IMR-90 (cell line): ENCODE measurements around the gene TMEM132A. TPM values are rescaled to one million over a fixed set of nuclear protein-coding genes. Genes with fewer than 3 reads are reported as not detected.

Source experiments
- ATAC-seq: fragments of 200-7000 bp; cut with Tn5 transposase; 2 replicates; pipeline ENCODE4 v1.9.1; 2020; ENCODE audit warnings: low read depth, mild to moderate bottlenecking, moderate library complexity
- BruUV-seq: library from RNA; stranded (reverse); fragments of 400-500 nt; replicated peaks from 2 replicates; lab custom pipeline; 2021; lab: Mats Ljungman, UMichigan
- CTCF ChIA-PET: fragments of 300-600 bp; formaldehyde crosslinking; extraction: SDS; loops from one replicate; lab custom pipeline; 2021; ENCODE audit warnings: antibody characterized with exemption; lab: Yijun Ruan, JAX
- POLR2A ChIA-PET: fragments of 300-600 bp; sonication (Branson Sonifier 250); formaldehyde crosslinking; loops from one replicate; lab custom pipeline; 2022; ENCODE audit warnings: antibody characterized with exemption; ENCODE audit not compliant: unreplicated experiment; lab: Charles Lee
- DNase-seq: peaks from one replicate; pipeline ENCODE4 v3.0.0; 2013
- H2AFZ ChIP-seq: replicated peaks from 2 replicates; pipeline ENCODE3; 2013; ENCODE audit warnings: low read length, mild to moderate bottlenecking; ENCODE audit not compliant: poor library complexity
- H2AK5ac ChIP-seq: 2 replicates; pipeline ENCODE4 v1.6.1; 2013; ENCODE audit warnings: low read depth, low read length, inconsistent platforms
- H2AK9ac ChIP-seq: replicated peaks from 2 replicates; pipeline ENCODE3; 2013; ENCODE audit warnings: mild to moderate bottlenecking, low read depth, low read length, moderate library complexity; ENCODE audit not compliant: poor library complexity
- H2BK120ac ChIP-seq: 2 replicates; pipeline ENCODE4 v1.6.1; 2013; ENCODE audit warnings: low read depth, low read length, inconsistent platforms
- H2BK15ac ChIP-seq: 3 replicates; pipeline ENCODE4 v1.6.1; 2013; ENCODE audit warnings: low read depth, low read length, inconsistent platforms
- H2BK20ac ChIP-seq: 2 replicates; pipeline ENCODE4 v1.6.1; 2013; ENCODE audit warnings: low read depth, mild to moderate bottlenecking, inconsistent platforms, low read length, moderate library complexity
- H2BK5ac ChIP-seq: 2 replicates; pipeline ENCODE4 v1.6.1; 2013; ENCODE audit warnings: mild to moderate bottlenecking, low read depth, low read length, inconsistent platforms; ENCODE audit not compliant: poor library complexity, severe bottlenecking
- H3K14ac ChIP-seq: replicated peaks from 2 replicates; pipeline ENCODE4 v1.6.1; 2013; ENCODE audit warnings: low read depth, low read length, inconsistent platforms
- H3K18ac ChIP-seq: 2 replicates; pipeline ENCODE4 v1.6.1; 2013; ENCODE audit warnings: low read depth, low read length, control low read depth
- H3K23ac ChIP-seq: 2 replicates; pipeline ENCODE4 v1.6.1; 2013; ENCODE audit warnings: low read depth, low read length, inconsistent platforms
- H3K27ac ChIP-seq: 2 replicates; pipeline ENCODE4 v1.5.1; 2013; ENCODE audit warnings: mild to moderate bottlenecking, control low read depth, low read length; ENCODE audit not compliant: insufficient read depth
- H3K27me3 ChIP-seq: 2 replicates; pipeline ENCODE4 v1.6.1; 2013; ENCODE audit warnings: low read length; ENCODE audit not compliant: control insufficient read depth, insufficient read depth
- H3K36me3 ChIP-seq: 2 replicates; pipeline ENCODE4 v1.6.1; 2013; ENCODE audit warnings: low read length, mixed read lengths; ENCODE audit not compliant: control insufficient read depth, insufficient read depth
- H3K4ac ChIP-seq: 2 replicates; pipeline ENCODE4 v1.6.1; 2013; ENCODE audit warnings: low read depth, low read length, inconsistent platforms
- H3K4me1 ChIP-seq: 2 replicates; pipeline ENCODE4 v1.6.1; 2013; ENCODE audit warnings: low read length, mixed read lengths; ENCODE audit not compliant: control insufficient read depth, insufficient read depth
- H3K4me2 ChIP-seq: 2 replicates; pipeline ENCODE4 v1.6.1; 2013; ENCODE audit warnings: low read depth, mild to moderate bottlenecking, control low read depth, low read length, moderate library complexity
- H3K4me3 ChIP-seq: 2 replicates; pipeline ENCODE4 v1.5.1; 2013; ENCODE audit warnings: low read depth, mild to moderate bottlenecking, control low read depth, low read length, moderate library complexity; ENCODE audit not compliant: insufficient read depth
- H3K56ac ChIP-seq: 2 replicates; pipeline ENCODE4 v1.6.1; 2013; ENCODE audit warnings: low read length, inconsistent platforms; ENCODE audit not compliant: insufficient read depth; ENCODE audit errors: extremely low read depth
- H3K79me1 ChIP-seq, 2 experiments: 2 replicates each; pipeline ENCODE4 v1.6.1; 2013; ENCODE audit warnings: low read length in 2 of 2, inconsistent platforms in 1 of 2, low read depth in 1 of 2
- H3K9ac ChIP-seq: 2 replicates; pipeline ENCODE4 v1.6.1; 2013; ENCODE audit warnings: low read depth, low read length, control low read depth
- H3K9me1 ChIP-seq: 2 replicates; pipeline ENCODE4 v1.6.1; 2013; ENCODE audit warnings: low read length, inconsistent platforms; ENCODE audit not compliant: insufficient read depth
- H3K9me3 ChIP-seq: 2 replicates; pipeline ENCODE4 v1.6.1; 2013; ENCODE audit warnings: low read length; ENCODE audit not compliant: control insufficient read depth, insufficient read depth
- H4K20me1 ChIP-seq: 2 replicates; pipeline ENCODE4 v1.6.1; 2013; ENCODE audit warnings: low read length, inconsistent platforms; ENCODE audit not compliant: insufficient read depth
- H4K5ac ChIP-seq: 2 replicates; pipeline ENCODE4 v1.6.1; 2013; ENCODE audit warnings: mild to moderate bottlenecking, low read depth, low read length, control low read depth
- H4K8ac ChIP-seq, 2 experiments: 2 replicates each; pipeline ENCODE4 v1.6.1; 2013; ENCODE audit warnings: low read depth in 2 of 2, low read length in 2 of 2, control low read depth in 1 of 2, inconsistent platforms in 1 of 2
- H4K91ac ChIP-seq: 2 replicates; pipeline ENCODE4 v1.6.1; 2013; ENCODE audit warnings: low read depth, low read length, inconsistent platforms; ENCODE audit not compliant: insufficient read depth
- BHLHE40 ChIP-seq: fragments of 150-350 bp; IDR thresholded peaks from 2 replicates; pipeline ENCODE4 v1.6.1; 2016; ENCODE audit warnings: mild to moderate bottlenecking, low read depth, low read length
- CTCF ChIP-seq: conservative IDR thresholded peaks from 2 replicates; pipeline ENCODE4 v1.5.1; 2012; ENCODE audit warnings: mild to moderate bottlenecking, low read depth, low read length, improper control_type of control experiment
- MXI1 ChIP-seq: IDR thresholded peaks from 2 replicates; pipeline ENCODE4 v1.6.1; 2012; ENCODE audit warnings: low read depth, mild to moderate bottlenecking, low read length, moderate library complexity, borderline replicate concordance
- POLR2A ChIP-seq: IDR thresholded peaks from 2 replicates; pipeline ENCODE4 v1.6.1; 2012; ENCODE audit warnings: mild to moderate bottlenecking, low read depth, low read length
- RAD21 ChIP-seq: IDR thresholded peaks from 2 replicates; pipeline ENCODE4 v1.6.1; 2012; ENCODE audit warnings: low read length, improper control_type of control experiment
- SMC3 ChIP-seq: fragments of 150-350 bp; IDR thresholded peaks from 2 replicates; pipeline ENCODE4 v1.6.1; 2016; ENCODE audit warnings: low read depth, mild to moderate bottlenecking, antibody characterized with exemption, low read length, moderate library complexity
- WGBS, 2 experiments: methylation state at CpG; one replicate each; pipeline versions ENCODE4 v1.1.5 to v1.1.7; 2013; ENCODE audit warnings: missing lambda C conversion rate in 2 of 2; ENCODE audit not compliant: insufficient read length in 1 of 2; ENCODE audit errors: extremely low coverage in 2 of 2; 5-methylcytosine and 5-hydroxymethylcytosine counted together
- dilution Hi-C: fragments of 300-500 bp; cut with HindIII; formaldehyde crosslinking; loops from one replicate; pipeline ENCODE4 v1.14.3; 2018; ENCODE audit warnings: low sequenced_read_pairs; ENCODE audit not compliant: unreplicated experiment
- in situ Hi-C: fragments of 300-500 bp; cut with MboI; formaldehyde crosslinking; loops from 3 replicates; pipeline ENCODE4 v1.14.3; 2019; ENCODE audit warnings: low sequenced_read_pairs, inconsistent platforms, mixed read lengths
- intact Hi-C: fragments of 100-400 bp; cut with micrococcal nuclease; formaldehyde crosslinking; loops from 2 replicates; pipeline ENCODE4 v1.10.0; 2022
- polyA plus RNA-seq, 3 experiments: library from polyadenylated mRNA; depleted of rRNA; stranded (reverse); fragments of >200 nt; gene quantifications; 2 replicates each; pipeline ENCODE4 v1.2.3, GENCODE V29; 2012; ENCODE audit warnings: low replicate concordance in 1 of 3
- total RNA-seq: library from RNA; depleted of rRNA; stranded (reverse); fragments of >200 nt; gene quantifications from 2 replicates; pipeline ENCODE4 v1.2.3, GENCODE V29; 2012

TMEM132A gene
- total and polyA plus RNA-seq, 2 of the 4 experiments (the other 2 are of a cell fraction) = 7.7 to 64.2 TPM

DNA sequence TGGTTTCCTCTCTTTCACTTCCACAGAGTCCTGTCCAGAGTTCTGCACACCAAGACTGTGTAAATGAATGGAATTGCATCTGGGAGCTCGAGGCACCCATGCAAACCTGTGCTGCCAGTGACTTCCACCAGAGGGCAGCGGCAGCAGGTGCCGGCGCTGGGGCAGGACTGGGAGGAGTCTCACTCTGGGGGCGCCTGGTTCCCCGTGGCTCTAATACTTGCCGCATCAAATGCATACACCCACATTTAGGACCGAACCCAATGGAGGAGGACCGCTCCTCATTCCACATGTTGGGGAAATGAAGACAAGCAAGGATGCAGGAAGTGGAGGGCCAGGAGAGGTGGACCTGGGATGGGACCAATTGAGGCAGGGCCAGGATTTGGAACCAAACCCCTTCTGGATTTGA is 46.1 kb downstream of the TMEM132A start:
- Histone ChIP-seq H3K4ac (no peak overlapping the region), H3K14ac (no peak overlapping the region), H4K91ac (no peak overlapping the region), H3K79me1 (no peaks in the 10 kb centered on the region), H3K9me3 (no peaks in the 10 kb centered on the region; the same call in 1 of the 2 replicates), H2BK5ac (no peak overlapping the region), H3K27me3 (peaks cover 45% of the 10 kb centered on the region), H3K56ac (no peak overlapping the region), H3K4me1 (no peaks in the 10 kb centered on the region), H2AK9ac (no peak overlapping the region), H2BK120ac (no peak overlapping the region), H3K36me3 (no peaks in the 10 kb centered on the region), H2BK15ac (no peak overlapping the region), H2AFZ (no peak overlapping the region), H4K20me1 (no peaks in the 10 kb centered on the region), H3K9me1 (no peaks in the 10 kb centered on the region; the same call in 1 of the 2 replicates), H3K4me3 (no peak overlapping the region), H2AK5ac (no peak overlapping the region), H2BK20ac (no peak overlapping the region), H4K5ac (no peak overlapping the region), H3K9ac (no peak overlapping the region), H3K4me2 (no peak overlapping the region), H3K18ac (no peak overlapping the region), H4K8ac (no peak overlapping the region), H3K27ac (no peak overlapping the region), H3K23ac (no peak overlapping the region)
- POLR2A ChIA-PET = no interaction called here
- in situ Hi-C loops (no loop called here), dilution Hi-C loops (no loop called here), intact Hi-C loops (loop anchor here (1.0 to 2.0 kb wide), 3 partner anchors 158 to 217 kb away; no protein-coding TSS in a partner anchor)
- no TSS peak for BruUV-seq
- ATAC-seq (peak; percentile 97), DNase-seq (peak; percentile 29)
- 0% methylated on average over 1 of the region's 9 CpGs; no CpG with 5 or more reads in 1 of the 2 experiments for WGBS, 2 experiments
- TF ChIP-seq MXI1 (no peak), POLR2A (no peak), CTCF (peak; percentile 73), RAD21 (peak; percentile 72), SMC3 (peak; percentile 90), BHLHE40 (no peak)
- CTCF ChIA-PET = interaction anchor here (0.9 to 1.5 kb wide), 3 partner anchors 17 to 218 kb away, joined by 3 to 8 read pairs (median 3); no protein-coding TSS in a partner anchor
